Endothelial cell of umbilical vein (primary cell): ENCODE measurements around the gene FRY. TPM values are rescaled to one million over a fixed set of nuclear protein-coding genes. Genes with fewer than 3 reads are reported as not detected.

Source experiments
- BruUV-seq: library from RNA; stranded (reverse); fragments of 400-500 nt; replicated peaks from 2 replicates; lab custom pipeline; 2021; lab: Mats Ljungman, UMichigan
- CTCF ChIA-PET: fragments of 300-600, 350-600 bp; sonication (Branson Sonifier 250); formaldehyde crosslinking; loops from one replicate; lab custom pipeline; 2021; ENCODE audit warnings: antibody characterized with exemption, inconsistent platforms; lab: Charles Lee
- POLR2A ChIA-PET: fragments of 300-600, 350-600 bp; sonication (Branson Sonifier 250); formaldehyde crosslinking; loops from one replicate; lab custom pipeline; 2021; ENCODE audit warnings: antibody characterized with exemption, inconsistent platforms; lab: Charles Lee
- DNase-seq: peaks from one replicate; pipeline ENCODE4 v3.0.0-alpha.2; 2011; ENCODE audit warnings: low read depth, low spot score
- FAIRE-seq: peaks from 2 replicates; lab custom pipeline; 2011; peaks lifted over from hg19 to GRCh38; lab: Jason Lieb, UNC
- H2AFZ ChIP-seq: 2 replicates; pipeline ENCODE4 v1.6.0; 2012; ENCODE audit warnings: low read depth, low read length, control low read depth, inconsistent platforms
- H3K27ac ChIP-seq: 2 replicates; pipeline ENCODE4 v1.5.1; 2011; ENCODE audit warnings: low read depth, mild to moderate bottlenecking, control low read depth, low read length, moderate library complexity; ENCODE audit not compliant: insufficient read depth
- H3K27me3 ChIP-seq, 2 experiments: 2 replicates each; pipeline versions ENCODE4 v1.6.0 to v1.6.1; 2011; ENCODE audit warnings: low read length in 2 of 2, mixed read lengths in 1 of 2; ENCODE audit not compliant: control insufficient read depth in 2 of 2, insufficient read depth in 2 of 2
- H3K36me3 ChIP-seq, 2 experiments: 2 replicates in 1 of 2; 3 replicates in 1 of 2; pipeline ENCODE4 v1.5.1; 2011; ENCODE audit warnings: low read length in 2 of 2, mild to moderate bottlenecking in 1 of 2, moderate library complexity in 1 of 2; ENCODE audit not compliant: control insufficient read depth in 2 of 2, insufficient read depth in 2 of 2; ENCODE audit errors: extremely low read depth in 1 of 2
- H3K4me1 ChIP-seq: 3 replicates; pipeline ENCODE4 v1.5.1; 2011; ENCODE audit warnings: mild to moderate bottlenecking, low read length; ENCODE audit not compliant: control insufficient read depth, insufficient read depth; ENCODE audit errors: extremely low read depth
- H3K4me2 ChIP-seq: 2 replicates; pipeline ENCODE4 v1.6.1; 2011; ENCODE audit warnings: low read length, control low read depth, mixed read lengths; ENCODE audit not compliant: insufficient read depth
- H3K4me3 ChIP-seq, 3 experiments: fragments of 200-600 bp in 1 of 3; sonication (generic), shearing (Covaris generic) in 1 of 3; replicated peaks in 1 of 3; 2 replicates each; pipeline ENCODE4 v1.5.1; 2011 to 2016; ENCODE audit warnings: control low read depth in 3 of 3, low read length in 3 of 3, mild to moderate bottlenecking in 2 of 3, inconsistent platforms in 1 of 3, low read depth in 1 of 3, moderate library complexity in 1 of 3; ENCODE audit not compliant: insufficient read depth in 1 of 3
- H3K79me2 ChIP-seq: 2 replicates; pipeline ENCODE4 v1.6.0; 2012; ENCODE audit warnings: low read length, inconsistent platforms; ENCODE audit not compliant: control insufficient read depth, insufficient read depth
- H3K9ac ChIP-seq: replicated peaks from 2 replicates; pipeline ENCODE3; 2011; ENCODE audit warnings: low read length, control low read depth; ENCODE audit not compliant: insufficient read depth; ENCODE audit errors: extremely low read depth
- H3K9me1 ChIP-seq: replicated peaks from 3 replicates; pipeline ENCODE4 v1.6.0; 2011; ENCODE audit warnings: mild to moderate bottlenecking, low read length; ENCODE audit not compliant: control insufficient read depth, insufficient read depth; ENCODE audit errors: extremely low read depth
- H3K9me3 ChIP-seq: replicated peaks from 2 replicates; pipeline ENCODE4 v1.5.1; 2012; ENCODE audit warnings: low read length, inconsistent platforms; ENCODE audit not compliant: control insufficient read depth, insufficient read depth
- H4K20me1 ChIP-seq: replicated peaks from 2 replicates; pipeline ENCODE3; 2011; ENCODE audit warnings: mild to moderate bottlenecking, low read length; ENCODE audit not compliant: control insufficient read depth, insufficient read depth; ENCODE audit errors: extremely low read depth
- JUN ChIP-seq: IDR thresholded peaks from 2 replicates; pipeline ENCODE4 v1.6.1; 2011; ENCODE audit warnings: borderline replicate concordance, low read depth; ENCODE audit not compliant: insufficient read length, insufficient read depth
- MYC ChIP-seq: IDR thresholded peaks from one replicate; pipeline ENCODE4 v1.6.1; 2011; ENCODE audit warnings: mild to moderate bottlenecking, low read depth, low read length
- POLR2AphosphoS5 ChIP-seq: IDR thresholded peaks from 2 replicates; pipeline ENCODE4 v1.6.1; 2012; ENCODE audit warnings: low read depth, mild to moderate bottlenecking, control low read depth, low read length, moderate library complexity; ENCODE audit not compliant: insufficient read depth
- dilution Hi-C: fragments of 300-500 bp; cut with MboI; formaldehyde crosslinking; loops from one replicate; pipeline ENCODE4 v1.15.0; 2019; ENCODE audit warnings: low sequenced_read_pairs; ENCODE audit not compliant: extremely low pct_ligation_motif_present
- intact Hi-C: fragments of 100-400 bp; cut with micrococcal nuclease; formaldehyde crosslinking; loops from one replicate; pipeline ENCODE4 v1.10.0; 2022
- polyA plus RNA-seq, 4 experiments: library from polyadenylated mRNA; depleted of rRNA in 3 of 4; stranded (reverse) in 3 of 4; unstranded in 1 of 4; fragments of >200 nt; gene quantifications; 2 replicates each; pipeline versions ENCODE4 v1.2.1 to v1.2.3, GENCODE V29; 2011 to 2012; ENCODE audit warnings: missing spikeins in 1 of 4
- total RNA-seq: library from RNA; stranded (reverse); gene quantifications from 2 replicates; pipeline ENCODE4 v1.2.3, GENCODE V29; 2021
- TF ChIP-seq, protein P1 (sequence below): IDR thresholded peaks from 2 replicates; pipeline ENCODE4 v1.6.1; 2011; ENCODE audit not compliant: insufficient read depth, insufficient read length
- TF ChIP-seq, protein P2 (sequence below), 2 donors: IDR thresholded peaks; 1 replicate in 1 of 2; 2 replicates in 1 of 2; pipeline ENCODE4 v1.5.1; 2011; ENCODE audit warnings: low read length in 2 of 2, mild to moderate bottlenecking in 2 of 2, moderate library complexity in 2 of 2, control low read depth in 1 of 2, inconsistent platforms in 1 of 2, low read depth in 1 of 2; ENCODE audit not compliant: insufficient read depth in 1 of 2; ENCODE audit errors: extremely low read depth in 1 of 2

Gene FRY
- total and polyA plus RNA-seq, 2 donors (not counting 3 experiments of a cell fraction or from before 2014, with no cell fraction given), result 57.3 to 75.8 TPM

GRCh38 chr13:32216281-32216680, 184.7 kb downstream of the FRY start:
- Histone ChIP-seq H3K9ac (no peak overlapping the region), H3K4me2 (no peak overlapping the region), H3K9me1 (no peaks in the 10 kb centered on the region), H3K36me3 (peaks cover 0 to 2% of the 10 kb centered on the region in 2 experiments), H3K79me2 (no peaks in the 10 kb centered on the region), H3K9me3 (no peaks in the 10 kb centered on the region), H2AFZ (no peak overlapping the region), H3K27me3 (no peaks in the 10 kb centered on the region), H3K4me1 (no peaks in the 10 kb centered on the region), H4K20me1 (no peaks in the 10 kb centered on the region), H3K27ac (no peak overlapping the region), H3K4me3 (no peak overlapping the region)
- no TSS peak for BruUV-seq
- TF ChIP-seq JUN, result no peak
- TF ChIP-seq POLR2AphosphoS5, result no peak
- TF ChIP-seq, protein P1, sequence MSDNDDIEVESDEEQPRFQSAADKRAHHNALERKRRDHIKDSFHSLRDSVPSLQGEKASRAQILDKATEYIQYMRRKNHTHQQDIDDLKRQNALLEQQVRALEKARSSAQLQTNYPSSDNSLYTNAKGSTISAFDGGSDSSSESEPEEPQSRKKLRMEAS, result no peak
- TF ChIP-seq, protein P2, sequence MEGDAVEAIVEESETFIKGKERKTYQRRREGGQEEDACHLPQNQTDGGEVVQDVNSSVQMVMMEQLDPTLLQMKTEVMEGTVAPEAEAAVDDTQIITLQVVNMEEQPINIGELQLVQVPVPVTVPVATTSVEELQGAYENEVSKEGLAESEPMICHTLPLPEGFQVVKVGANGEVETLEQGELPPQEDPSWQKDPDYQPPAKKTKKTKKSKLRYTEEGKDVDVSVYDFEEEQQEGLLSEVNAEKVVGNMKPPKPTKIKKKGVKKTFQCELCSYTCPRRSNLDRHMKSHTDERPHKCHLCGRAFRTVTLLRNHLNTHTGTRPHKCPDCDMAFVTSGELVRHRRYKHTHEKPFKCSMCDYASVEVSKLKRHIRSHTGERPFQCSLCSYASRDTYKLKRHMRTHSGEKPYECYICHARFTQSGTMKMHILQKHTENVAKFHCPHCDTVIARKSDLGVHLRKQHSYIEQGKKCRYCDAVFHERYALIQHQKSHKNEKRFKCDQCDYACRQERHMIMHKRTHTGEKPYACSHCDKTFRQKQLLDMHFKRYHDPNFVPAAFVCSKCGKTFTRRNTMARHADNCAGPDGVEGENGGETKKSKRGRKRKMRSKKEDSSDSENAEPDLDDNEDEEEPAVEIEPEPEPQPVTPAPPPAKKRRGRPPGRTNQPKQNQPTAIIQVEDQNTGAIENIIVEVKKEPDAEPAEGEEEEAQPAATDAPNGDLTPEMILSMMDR (IDR thresholded peaks at IDR 0.05; ENCODE audit: extremely low read depth in 1 of 2, insufficient read depth in 1 of 2, low read depth in 1 of 2, low read length in 2 of 2), result no peak
- TF ChIP-seq MYC, result no peak
- ChIA-PET CTCF (interaction anchor here (1.1 to 1.4 kb wide), 2 partner anchors 13 to 21 kb away, joined by 3 to 4 read pairs; no protein-coding TSS in a partner anchor), POLR2A (no interaction called here)
- FAIRE-seq (peak; percentile 26), DNase-seq (no peak)
- dilution Hi-C loops (no loop called here), intact Hi-C loops (no loop called here)
